GM21717 (cell line): ENCODE data around the gene CD151.

Source experiments
- ATAC-seq: cut with Tn5 transposase; IDR thresholded peaks from one replicate; pipeline ENCODE4 v1.9.1; 2021; ENCODE audit warnings: mild to moderate bottlenecking, moderate library complexity; ENCODE audit not compliant: unreplicated experiment

CD151 gene

DNA sequence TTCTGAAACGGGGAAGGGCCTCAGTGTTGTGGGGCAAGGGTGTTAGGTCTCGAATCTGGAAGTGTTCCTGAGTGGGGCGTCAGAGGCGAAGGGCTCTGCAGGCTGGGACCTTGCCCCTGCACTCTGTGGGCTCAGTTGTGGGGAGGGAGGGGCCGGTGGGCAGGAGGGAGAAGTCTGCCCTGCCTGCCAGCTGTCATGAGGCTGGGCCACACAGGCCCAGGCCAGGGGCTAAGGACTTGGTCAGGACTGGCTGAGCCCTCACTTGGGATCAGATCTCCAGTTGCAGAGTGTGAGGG, 4.9 kb upstream of the CD151 start, which contains the start of gene CRACR2B:
CRACR2B (plus strand) TSS at position 23 of the 296 bp plus-strand sequence. CDS start 689 bp downstream, outside the sequence.
- ATAC-seq: no peak

DNA sequence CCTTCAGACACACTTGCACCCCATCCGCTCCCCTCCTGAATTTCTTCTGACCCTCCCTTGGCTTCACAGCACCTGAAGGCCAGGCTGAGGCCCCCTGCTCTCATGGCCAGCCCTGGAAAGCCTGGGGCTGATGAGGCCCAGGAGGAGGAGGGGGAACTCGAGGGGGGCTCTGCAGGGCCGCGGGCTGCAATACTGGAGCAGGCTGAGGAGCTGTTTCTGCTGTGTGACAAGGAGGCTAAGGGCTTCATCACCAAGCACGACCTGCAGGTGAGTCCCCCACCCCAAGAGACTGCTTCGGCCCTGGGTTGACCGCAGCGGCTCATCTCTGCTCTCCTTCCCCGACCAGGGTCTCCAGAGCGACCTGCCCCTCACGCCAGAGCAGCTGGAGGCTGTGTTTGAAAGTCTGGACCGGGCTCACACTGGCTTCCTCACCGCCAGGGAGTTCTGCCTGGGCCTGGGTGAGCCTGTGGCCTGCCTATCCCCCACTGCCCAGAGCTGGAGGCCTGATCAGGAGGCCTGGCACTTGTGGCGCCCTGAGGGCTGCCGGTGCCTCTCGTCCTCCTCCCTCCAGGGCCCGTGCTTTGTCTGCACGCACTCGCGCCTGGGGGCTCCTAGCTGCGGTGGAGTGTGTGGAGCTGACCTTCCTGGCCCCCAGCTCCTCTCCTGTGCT, 4.1 kb upstream of the CD151 start:
- no peak for ATAC-seq

- ATAC-seq: no peak
These were observed 3.4 kb upstream of the CD151 start for GRCh38 chr11:829176-829846.

DNA sequence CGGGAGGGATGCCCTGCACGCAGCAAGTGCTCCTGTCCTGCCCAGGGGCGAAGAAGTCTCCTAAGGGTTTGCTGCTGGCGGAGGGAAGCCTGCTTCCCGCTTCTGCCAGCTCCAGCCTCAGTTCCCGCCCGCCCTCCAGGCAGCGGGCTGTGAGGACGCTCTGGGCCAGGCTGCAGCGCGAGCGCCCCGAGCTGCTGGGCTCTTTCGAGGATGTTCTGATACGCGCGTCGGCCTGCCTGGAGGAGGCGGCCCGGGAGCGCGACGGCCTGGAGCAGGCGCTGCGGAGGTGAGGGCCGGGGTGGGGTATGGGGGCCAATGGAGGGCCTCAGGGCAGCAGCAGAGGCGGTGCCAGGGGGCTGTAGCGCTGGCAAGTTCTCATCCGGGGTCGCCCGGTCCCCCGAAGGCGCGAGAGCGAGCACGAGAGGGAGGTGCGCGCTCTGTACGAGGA, 2.9 kb upstream of the CD151 start:
- ATAC-seq: no peak

GRCh38 chr11:830295-831117, 2.2 kb upstream of the CD151 start:
- no peak for ATAC-seq

DNA sequence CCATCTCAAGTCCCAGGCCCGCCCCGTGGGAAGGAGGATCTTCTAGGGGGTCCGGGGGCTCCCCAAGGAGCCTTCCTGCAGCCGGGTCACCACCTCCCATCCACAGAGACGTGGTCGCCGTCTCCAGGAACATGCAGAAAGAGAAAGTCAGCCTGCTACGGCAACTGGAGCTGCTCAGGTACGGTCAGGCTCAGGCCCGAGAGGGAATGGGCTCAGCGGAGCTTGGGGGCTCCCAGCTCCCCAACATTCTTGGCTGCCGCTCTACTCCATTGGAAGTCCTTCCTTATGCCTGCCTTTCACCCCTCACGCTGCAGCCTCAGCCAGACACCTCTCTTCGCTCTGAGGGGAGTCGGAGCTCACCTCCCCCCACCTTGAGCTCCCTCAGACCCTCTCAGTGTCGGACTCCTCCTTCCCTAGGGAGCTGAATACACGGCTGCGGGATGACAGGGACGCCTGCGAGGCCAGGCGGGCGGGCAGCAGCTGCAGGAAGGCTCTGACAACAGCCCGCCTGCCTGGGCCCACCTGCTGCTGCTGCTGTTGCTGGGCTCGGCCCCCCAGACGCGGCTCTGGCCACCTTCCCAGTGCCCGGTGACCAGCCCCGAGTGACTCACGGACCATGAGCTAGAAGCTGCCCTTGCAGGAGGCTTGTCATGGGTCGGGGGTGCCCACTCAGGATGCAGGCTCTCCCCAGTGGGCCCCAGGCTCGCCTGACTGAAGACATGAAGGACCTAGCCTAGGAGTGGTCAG, 1.5 kb upstream of the CD151 start:
- ATAC-seq: no peak

DNA sequence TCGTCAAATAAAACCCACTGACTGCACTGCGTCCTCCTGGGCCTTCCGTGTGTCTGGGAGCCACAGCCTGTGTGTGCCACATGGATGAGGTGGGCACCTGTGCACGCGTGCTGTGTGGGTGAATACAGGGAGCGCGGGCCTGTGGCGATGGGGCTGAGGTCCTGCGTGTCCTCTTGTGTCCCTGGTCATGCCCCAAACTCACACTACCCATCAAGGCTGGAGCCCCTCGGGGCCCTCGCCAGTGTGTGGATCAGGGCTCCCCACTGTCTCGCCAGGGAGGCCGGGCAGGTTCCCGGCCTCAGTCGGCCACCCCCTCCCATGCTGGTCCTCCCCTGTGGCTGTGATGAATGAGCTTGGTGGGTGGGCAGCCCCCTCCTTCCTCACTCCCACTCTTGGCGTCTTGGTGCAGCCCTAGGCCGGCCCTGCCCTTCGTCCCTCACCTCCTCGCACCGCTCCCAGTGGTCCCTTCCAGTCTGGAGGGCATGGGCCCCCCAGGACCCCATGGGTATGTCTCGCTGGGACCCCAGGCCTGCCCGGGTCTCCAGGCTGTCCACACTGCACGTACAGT, 707 bp upstream of the CD151 start:
- no peak for ATAC-seq

GRCh38 chr11:833114-833791, 501 bp downstream of the CD151 start:
- no peak for ATAC-seq

- no peak for ATAC-seq
These were observed 1.1 kb downstream of the CD151 start for GRCh38 chr11:833849-834311.

GRCh38 chr11:834371-835316, 1.9 kb downstream of the CD151 start:
- ATAC-seq: no peak

DNA sequence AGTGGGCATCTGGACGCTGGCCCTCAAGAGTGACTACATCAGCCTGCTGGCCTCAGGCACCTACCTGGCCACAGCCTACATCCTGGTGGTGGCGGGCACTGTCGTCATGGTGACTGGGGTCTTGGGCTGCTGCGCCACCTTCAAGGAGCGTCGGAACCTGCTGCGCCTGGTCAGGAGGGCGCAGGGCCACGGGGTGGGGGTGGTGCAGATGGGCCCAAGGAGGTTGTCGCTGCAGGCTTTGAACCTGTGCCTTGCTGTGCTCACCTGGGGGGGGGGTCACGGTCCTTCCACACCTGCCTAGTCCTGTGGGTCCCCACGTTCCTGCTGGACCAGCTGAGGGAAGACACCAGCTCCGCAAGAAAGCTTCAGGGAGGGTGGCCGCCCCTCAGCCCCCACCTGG, 3.5 kb downstream of the CD151 start:
- no peak for ATAC-seq

DNA sequence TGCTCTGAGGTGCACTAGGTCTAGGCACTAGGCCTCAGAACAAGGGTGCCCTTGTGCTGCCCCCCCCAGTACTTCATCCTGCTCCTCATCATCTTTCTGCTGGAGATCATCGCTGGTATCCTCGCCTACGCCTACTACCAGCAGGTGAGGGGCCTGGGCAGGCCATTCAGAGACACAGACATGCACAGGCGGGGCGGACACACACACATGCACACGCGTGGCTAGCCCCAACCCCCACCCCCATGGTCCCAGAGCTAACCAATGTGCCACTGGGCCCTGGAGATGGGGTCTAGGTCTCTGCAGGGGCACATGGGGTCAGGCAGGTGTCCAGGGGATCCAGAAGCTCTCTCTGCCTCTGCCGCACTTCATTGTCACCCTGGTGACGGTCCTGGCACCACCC, 3.9 kb downstream of the CD151 start:
- ATAC-seq: no peak

- ATAC-seq: no peak
These were observed 4.6 kb downstream of the CD151 start for GRCh38 chr11:837189-837989.

GRCh38 chr11:837990-838307, 5.2 kb downstream of the CD151 start:
- ATAC-seq: no peak

DNA sequence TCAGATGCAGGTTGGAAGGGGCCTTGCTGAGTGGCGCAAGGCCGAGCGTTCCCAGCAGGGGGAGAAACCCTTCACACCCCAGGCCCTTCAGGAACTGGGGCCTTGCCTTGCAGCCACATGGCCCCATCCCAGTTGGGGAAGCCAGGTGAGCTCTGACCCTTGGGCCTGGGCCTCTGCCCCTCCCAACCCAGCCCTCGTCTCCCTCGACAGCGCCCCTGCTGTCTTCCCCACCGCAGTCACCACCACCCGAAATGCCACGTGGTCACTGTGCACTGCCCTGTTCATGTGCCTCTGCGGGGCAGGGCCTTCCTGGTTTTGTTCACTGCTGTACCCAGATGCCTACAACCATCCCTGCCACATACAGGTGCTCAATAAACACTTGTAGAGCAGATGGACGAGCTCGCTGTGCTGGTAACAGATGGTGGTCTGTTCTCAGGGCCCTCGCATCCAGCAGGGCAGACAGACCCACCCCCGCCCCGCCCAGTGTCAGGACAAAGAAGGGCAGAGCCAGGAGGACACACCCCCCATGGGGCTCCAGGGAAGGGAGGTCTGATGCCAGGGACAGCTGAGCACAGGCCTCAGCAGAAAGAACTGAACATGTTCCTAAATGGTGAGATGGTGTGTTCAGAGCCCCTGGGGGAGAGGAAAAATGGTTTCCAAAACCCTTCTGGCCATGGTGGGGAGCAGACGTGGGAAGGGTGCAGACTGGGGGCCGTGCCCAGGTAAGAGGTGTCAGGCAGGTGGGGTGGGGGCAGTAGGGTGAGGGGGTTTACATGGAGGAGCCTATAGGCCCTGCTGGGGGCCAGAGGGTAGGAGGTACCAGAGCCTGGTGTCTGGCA, 5.9 kb downstream of the CD151 start:
- ATAC-seq: no peak

- ATAC-seq: no peak
These were observed 6.5 kb downstream of the CD151 start for GRCh38 chr11:839280-839623.

- no peak for ATAC-seq
These were observed 7.3 kb downstream of the CD151 start for GRCh38 chr11:839875-840617.
